Lower leg skin (tissue), 3 donors: ENCODE data around the gene MYO15B.

ENCODE experiments used
- CTCF ChIP-seq, 3 donors: fragments of 450-650 bp; IDR thresholded peaks; one replicate each; pipeline ENCODE4 v1.5.1; 2016; ENCODE audit warnings: antibody characterized with exemption in 3 of 3, mild to moderate bottlenecking in 3 of 3, moderate library complexity in 2 of 3
- POLR2A ChIP-seq, 2 donors: fragments of 450-650 bp; IDR thresholded peaks; one replicate each; pipeline ENCODE4 v1.6.1; 2016 to 2017; ENCODE audit warnings: antibody characterized with exemption in 2 of 2, mild to moderate bottlenecking in 1 of 2, moderate library complexity in 1 of 2

GRCh38 chr17:75662511-75662910 lies 74.9 kb downstream of the MYO15B start:
- no peak for TF ChIP-seq CTCF (IDR thresholded peaks at IDR 0.05)
- no peak for TF ChIP-seq POLR2A (IDR thresholded peaks at IDR 0.05)
